Fibroblast of pulmonary artery (primary cell): ENCODE measurements around the gene RASGEF1C.
"Not testable (repeated sequence)": the region's sequence is repeated elsewhere in the genome, so short reads cannot be mapped to it uniquely, and the experiment has no call there.

ENCODE experiments used
- DNase-seq: peaks from one replicate; pipeline ENCODE4 v3.0.0-alpha.2; 2010; ENCODE audit warnings: low read depth
- H3K4me3 ChIP-seq: replicated peaks from 2 replicates; pipeline ENCODE4 v1.5.1; 2011; ENCODE audit warnings: low read depth, mild to moderate bottlenecking, control low read depth, low read length, moderate library complexity
- TF ChIP-seq, protein P1 (sequence below): IDR thresholded peaks from 2 replicates; pipeline ENCODE4 v1.5.1; 2011; ENCODE audit warnings: mild to moderate bottlenecking, control low read depth, low read length, inconsistent platforms; ENCODE audit errors: missing control alignments

The RASGEF1C gene

DNA sequence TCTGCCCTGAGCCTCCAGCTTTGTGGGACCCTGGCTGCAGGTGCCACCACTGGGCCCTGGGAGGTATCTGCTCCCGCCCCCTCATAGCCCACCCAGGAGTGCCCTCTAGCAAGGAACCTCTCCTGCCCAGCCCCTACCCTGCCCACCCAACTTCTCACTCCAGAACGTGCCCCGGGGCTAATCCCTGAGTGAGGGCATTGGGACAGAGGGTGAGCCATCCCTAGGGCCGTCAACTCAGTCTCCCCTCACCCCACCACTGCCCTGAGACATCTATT, 2.7 kb upstream of the RASGEF1C start:
- no peak for DNase-seq
- TF ChIP-seq, protein P1, sequence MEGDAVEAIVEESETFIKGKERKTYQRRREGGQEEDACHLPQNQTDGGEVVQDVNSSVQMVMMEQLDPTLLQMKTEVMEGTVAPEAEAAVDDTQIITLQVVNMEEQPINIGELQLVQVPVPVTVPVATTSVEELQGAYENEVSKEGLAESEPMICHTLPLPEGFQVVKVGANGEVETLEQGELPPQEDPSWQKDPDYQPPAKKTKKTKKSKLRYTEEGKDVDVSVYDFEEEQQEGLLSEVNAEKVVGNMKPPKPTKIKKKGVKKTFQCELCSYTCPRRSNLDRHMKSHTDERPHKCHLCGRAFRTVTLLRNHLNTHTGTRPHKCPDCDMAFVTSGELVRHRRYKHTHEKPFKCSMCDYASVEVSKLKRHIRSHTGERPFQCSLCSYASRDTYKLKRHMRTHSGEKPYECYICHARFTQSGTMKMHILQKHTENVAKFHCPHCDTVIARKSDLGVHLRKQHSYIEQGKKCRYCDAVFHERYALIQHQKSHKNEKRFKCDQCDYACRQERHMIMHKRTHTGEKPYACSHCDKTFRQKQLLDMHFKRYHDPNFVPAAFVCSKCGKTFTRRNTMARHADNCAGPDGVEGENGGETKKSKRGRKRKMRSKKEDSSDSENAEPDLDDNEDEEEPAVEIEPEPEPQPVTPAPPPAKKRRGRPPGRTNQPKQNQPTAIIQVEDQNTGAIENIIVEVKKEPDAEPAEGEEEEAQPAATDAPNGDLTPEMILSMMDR: no peak
- no peak overlapping the region for H3K4me3 ChIP-seq

DNA sequence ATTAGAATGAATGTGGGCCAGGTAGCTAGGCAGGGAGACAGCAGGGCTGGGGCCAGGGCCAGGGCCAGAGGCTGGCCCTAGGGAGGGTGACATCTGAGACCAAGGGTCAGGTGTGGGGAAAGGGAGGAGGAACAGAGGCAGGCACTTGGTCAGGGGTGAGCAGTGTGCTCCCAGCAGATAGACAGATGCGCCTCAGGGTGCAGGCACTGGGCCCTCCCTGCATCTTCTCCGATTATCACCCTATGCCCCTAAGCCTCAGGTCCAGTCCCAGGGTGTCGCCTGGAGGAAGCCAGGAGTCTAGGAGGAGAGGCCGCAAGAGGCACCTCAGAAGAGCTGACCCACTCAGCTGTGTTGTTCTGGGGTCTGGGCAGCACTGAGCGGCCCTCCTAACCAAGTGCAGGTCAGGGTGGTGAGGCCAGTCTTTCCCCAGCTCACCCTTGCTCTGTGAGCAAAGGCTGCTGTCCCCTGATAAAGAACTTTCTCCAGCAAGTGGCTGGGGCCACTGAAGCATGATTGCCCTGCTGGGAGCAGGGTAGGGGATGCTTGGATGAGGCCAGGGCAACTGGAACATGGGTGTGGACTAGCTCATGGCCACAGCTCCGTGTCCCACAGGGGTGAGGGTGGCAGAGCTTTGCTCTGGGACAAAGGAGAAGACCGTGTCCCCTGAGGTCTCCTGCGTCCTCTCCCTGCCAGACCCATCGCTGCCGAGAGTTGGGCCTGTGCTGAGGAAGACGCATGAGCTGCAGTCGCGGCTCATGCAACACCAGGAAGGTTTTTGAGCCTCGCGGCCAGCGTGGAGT, 2.1 kb upstream of the RASGEF1C start:
- no peak overlapping the region for H3K4me3 ChIP-seq
- TF ChIP-seq, protein P1: no peak
- DNase-seq: no peak

DNA sequence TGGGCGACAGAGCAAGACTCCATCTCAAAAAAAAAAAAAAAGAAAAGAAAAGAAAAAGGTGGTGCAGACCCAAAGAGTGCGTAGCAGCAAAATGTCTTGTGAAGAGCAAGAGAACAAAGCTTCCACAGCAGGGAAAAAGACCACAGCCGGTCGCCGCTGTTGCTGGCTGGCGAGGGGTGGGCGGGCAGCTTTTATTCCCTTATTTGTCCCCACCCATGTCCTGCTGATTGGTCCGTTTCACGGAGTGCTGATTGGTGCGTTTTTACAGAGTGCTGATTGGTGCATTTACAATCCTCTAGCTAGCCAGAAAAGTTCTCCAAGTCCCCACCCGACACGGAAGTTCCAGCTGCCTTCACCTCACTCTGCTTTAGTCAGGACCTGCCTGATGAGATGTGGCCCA, 1.1 kb upstream of the RASGEF1C start:
- not testable (repeated sequence) for DNase-seq, H3K4me3 ChIP-seq

DNA sequence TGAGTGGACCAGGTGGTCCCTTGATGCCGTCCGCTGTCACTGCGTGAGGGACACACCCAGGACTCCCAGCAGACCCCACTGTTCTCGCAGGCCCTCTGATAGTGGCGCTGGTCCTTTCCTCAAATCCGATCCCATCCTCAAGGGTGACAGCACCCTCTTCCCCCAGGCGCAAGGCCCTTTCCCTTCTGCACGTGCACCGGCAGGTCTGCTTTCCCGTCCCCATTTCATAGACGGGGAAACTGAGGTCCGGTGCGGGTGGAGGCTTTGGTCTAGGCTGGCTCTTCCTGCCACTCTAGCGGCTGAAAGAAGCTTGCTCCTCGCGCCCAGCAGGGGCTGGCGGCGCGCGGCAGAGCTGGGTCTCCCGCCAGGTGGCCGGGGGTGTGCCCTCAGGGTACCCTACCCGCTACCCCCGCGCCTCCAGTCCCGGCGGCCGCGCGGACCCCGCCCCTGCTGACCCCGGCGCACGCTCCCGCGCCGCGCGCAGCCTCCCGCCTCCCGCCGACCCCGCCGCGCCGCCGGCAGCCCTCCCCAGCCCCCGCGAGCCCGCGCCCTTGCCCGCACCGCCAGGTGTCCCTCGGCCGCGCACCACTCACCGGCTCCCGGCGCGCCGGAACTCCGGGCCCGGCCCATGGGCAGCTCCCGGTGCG, 453 bp downstream of the RASGEF1C start:
- no peak for DNase-seq
- H3K4me3 ChIP-seq: peak overlapping the region; percentile 28
- TF ChIP-seq, protein P1: peak; percentile 18

DNA sequence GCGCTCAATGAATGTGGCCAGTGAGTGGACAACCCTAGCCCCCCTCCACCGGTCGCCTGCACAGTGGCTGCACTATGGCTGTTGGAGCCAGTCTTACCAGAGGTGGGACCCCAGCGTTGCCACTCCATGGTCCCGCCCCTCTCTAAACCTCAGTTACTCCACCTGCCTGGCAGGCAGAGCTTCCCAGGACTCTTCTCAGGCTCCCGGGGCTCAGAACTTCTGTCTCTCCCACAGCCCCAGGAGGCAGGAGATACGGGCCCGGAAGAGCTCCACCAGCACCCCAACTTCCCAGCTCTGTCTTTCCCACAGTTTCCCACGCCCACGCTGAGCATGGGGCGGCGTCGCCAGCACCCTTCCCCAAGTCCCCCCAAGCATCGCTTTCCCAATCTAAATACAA, 975 bp downstream of the RASGEF1C start:
- no peak for DNase-seq
- H3K4me3 ChIP-seq: no peak overlapping the region
- TF ChIP-seq, protein P1: no peak

DNA sequence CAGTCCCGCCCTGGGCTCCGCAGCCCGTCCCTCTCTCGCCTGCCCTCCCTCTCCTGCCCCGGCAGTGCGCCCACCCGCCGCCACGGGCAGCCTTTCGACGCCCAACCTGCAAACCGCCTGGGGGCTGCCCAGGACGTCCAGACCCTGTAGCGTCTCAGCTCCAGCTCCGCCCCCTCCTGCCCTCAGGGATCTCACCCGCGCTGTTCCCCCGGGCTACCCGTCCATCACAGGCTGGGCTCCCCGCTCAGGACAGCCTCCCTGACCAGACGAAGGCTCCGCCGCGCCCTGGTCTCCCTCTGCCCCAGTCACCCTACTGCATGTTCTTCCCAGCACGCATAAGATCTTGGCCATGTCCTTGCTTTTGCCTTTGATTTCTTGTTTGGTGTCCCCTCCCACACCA, 1.4 kb downstream of the RASGEF1C start:
- TF ChIP-seq, protein P1: no peak
- DNase-seq: no peak
- no peak overlapping the region for H3K4me3 ChIP-seq

DNA sequence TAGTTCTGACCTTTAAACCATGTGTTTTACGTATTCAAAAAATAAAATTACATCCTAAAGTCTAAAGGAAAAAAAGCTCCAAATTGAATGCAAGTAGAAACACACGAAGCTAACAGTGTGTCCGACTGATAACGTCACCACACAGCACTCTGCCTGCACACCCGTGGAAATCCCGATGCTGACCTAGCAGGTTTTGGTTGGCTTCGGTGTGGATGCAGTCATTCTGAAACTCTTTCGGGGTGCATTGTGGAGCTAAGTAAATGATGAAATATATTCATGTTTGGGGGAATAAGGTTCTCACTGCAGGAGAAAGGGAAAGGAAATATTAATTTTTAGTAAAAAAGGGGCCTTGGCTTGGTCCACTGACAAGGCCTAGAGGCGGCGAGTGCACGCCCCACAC, 2.0 kb downstream of the RASGEF1C start:
- DNase-seq: no peak
- no peak overlapping the region for H3K4me3 ChIP-seq

More for the DNA sequence above, 2.0 kb downstream of the RASGEF1C start:
- TF ChIP-seq, protein P1: no peak
